ENCODE results near the gene PPP1R2C. TPM values are rescaled to one million over a fixed set of nuclear protein-coding genes. Genes with fewer than 3 reads are reported as not detected.

PPP1R2C gene
- total RNA-seq, 4 donors from 2014 or later = not detected

DNA sequence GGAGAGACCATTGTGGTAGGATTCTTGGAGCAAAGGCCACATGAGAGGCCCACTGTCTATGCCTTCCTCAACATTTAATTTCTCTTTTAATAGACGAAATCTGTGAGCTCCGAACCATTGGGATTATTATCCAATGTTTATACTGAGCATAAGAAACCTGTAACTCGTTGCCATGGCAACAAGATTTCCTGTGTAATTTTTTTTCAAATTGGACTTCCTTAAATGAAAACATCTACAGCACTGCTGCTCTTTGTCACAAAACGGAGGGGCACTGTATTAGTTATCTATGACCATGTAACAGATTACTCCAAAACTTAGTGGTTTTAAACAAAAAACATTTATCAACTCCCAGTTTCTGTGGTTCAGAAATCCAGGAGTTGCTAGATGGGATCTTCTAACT, 38.7 kb downstream of the PPP1R2C start:
- TF ChIP-seq, protein P1, sequence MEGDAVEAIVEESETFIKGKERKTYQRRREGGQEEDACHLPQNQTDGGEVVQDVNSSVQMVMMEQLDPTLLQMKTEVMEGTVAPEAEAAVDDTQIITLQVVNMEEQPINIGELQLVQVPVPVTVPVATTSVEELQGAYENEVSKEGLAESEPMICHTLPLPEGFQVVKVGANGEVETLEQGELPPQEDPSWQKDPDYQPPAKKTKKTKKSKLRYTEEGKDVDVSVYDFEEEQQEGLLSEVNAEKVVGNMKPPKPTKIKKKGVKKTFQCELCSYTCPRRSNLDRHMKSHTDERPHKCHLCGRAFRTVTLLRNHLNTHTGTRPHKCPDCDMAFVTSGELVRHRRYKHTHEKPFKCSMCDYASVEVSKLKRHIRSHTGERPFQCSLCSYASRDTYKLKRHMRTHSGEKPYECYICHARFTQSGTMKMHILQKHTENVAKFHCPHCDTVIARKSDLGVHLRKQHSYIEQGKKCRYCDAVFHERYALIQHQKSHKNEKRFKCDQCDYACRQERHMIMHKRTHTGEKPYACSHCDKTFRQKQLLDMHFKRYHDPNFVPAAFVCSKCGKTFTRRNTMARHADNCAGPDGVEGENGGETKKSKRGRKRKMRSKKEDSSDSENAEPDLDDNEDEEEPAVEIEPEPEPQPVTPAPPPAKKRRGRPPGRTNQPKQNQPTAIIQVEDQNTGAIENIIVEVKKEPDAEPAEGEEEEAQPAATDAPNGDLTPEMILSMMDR (IDR thresholded peaks at IDR 0.05) = no peak
- TF ChIP-seq POLR2A (IDR thresholded peaks at IDR 0.05) = no peak
- H3K27ac ChIP-seq = peak overlapping the region in 1 of 4 donors; percentile 27
- DNase-seq = no peak
- no peaks in the 10 kb centered on the region for H3K27me3 ChIP-seq
- H3K4me1 ChIP-seq = no peaks in the 10 kb centered on the region
- H3K4me3 ChIP-seq = no peak overlapping the region
- H3K9me3 ChIP-seq = no peaks in the 10 kb centered on the region
- no peaks in the 10 kb centered on the region for H3K36me3 ChIP-seq

DNA sequence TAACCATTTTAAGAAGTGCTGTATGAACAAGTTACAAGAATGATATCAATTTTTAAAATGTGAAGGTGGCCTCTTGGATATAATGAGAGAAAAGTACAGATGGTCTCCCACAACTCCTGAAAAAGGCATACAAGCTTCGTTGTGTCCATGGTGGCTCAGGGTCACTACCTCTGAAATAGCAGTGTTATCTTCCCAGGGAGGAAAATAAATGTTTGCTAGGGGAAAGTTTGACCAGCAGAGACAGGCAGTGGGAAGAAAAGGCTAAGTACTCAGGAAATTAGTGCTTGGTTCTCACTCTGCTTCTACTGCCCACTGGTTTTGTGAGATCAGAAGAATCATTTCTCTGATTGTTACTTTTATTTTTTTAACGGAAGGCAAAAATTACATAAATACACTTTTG, 39.4 kb downstream of the PPP1R2C start:
- no peak for DNase-seq

DNA sequence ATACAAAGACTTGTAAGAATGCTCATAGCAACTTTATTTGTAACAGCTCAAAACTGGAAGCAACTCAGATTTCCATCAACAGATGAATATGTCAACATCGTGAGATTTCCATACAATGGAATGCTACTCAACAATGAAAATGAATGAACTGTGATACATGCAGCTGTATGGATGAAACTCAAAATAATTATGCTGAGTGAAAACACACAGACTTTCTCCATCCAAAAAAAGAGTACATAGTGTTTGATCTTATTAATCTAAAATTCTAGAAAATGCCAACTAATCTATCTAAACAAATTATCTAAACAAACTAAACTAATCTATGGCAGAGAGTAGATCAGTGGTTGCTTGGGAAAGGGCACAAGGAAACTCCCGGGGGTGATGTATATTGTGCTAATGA, 42.7 kb downstream of the PPP1R2C start:
- no peaks in the 10 kb centered on the region for H3K36me3 ChIP-seq
- no peaks in the 10 kb centered on the region for H3K4me1 ChIP-seq
- H3K4me3 ChIP-seq = no peak overlapping the region
- no peak overlapping the region for H3K27ac ChIP-seq
- no peaks in the 10 kb centered on the region for H3K9me3 ChIP-seq
- DNase-seq = no peak
- H3K27me3 ChIP-seq = no peaks in the 10 kb centered on the region
- no peak for TF ChIP-seq POLR2A (IDR thresholded peaks at IDR 0.05)
- TF ChIP-seq, protein P1 (IDR thresholded peaks at IDR 0.05) = no peak

More for the DNA sequence above, 39.4 kb downstream of the PPP1R2C start:
- TF ChIP-seq, protein P1 (IDR thresholded peaks at IDR 0.05) = no peak
- TF ChIP-seq POLR2A (IDR thresholded peaks at IDR 0.05) = no peak
- no peak overlapping the region for H3K4me3 ChIP-seq
- H3K27ac ChIP-seq = no peak overlapping the region
- no peaks in the 10 kb centered on the region for H3K27me3 ChIP-seq
- H3K36me3 ChIP-seq = no peaks in the 10 kb centered on the region
- H3K4me1 ChIP-seq = no peaks in the 10 kb centered on the region
- no peaks in the 10 kb centered on the region for H3K9me3 ChIP-seq

DNA sequence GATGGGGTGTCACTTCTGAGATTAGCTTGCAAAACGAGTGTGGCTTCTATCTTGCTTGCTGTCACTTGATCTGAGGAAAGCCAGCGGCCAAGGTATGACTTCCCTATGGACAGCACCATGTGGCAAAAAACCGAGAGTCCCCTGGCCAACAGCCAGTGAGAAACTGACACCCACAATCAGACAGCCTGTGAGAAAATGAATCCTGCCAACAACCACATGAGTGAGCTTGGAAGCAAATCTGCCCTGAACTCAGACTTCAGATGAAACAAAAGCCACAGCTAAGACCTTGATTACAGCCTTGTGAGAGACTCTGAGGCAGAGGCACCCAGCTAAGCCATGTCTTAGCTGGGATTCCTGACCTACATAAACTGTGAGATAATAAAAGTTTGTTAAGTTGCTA, 45.5 kb downstream of the PPP1R2C start:
- no peak overlapping the region for H3K27ac ChIP-seq

More for the DNA sequence above, 45.5 kb downstream of the PPP1R2C start:
- H3K4me3 ChIP-seq = no peak overlapping the region
- no peaks in the 10 kb centered on the region for H3K4me1 ChIP-seq
- no peaks in the 10 kb centered on the region for H3K9me3 ChIP-seq
- no peak for DNase-seq
- no peaks in the 10 kb centered on the region for H3K36me3 ChIP-seq
- no peaks in the 10 kb centered on the region for H3K27me3 ChIP-seq
- TF ChIP-seq, protein P1 (IDR thresholded peaks at IDR 0.05) = no peak
- no peak for TF ChIP-seq POLR2A (IDR thresholded peaks at IDR 0.05)
